ENCODE results near the gene IL17A. TPM values are rescaled to one million over a fixed set of nuclear protein-coding genes. Genes with fewer than 3 reads are reported as not detected.

IL17A gene
- total RNA-seq, 1 experiment from 2014 or later: not detected

- no peaks in the 10 kb centered on the region for H3K36me3 Mint-ChIP-seq
- no peaks in the 10 kb centered on the region for H3K27me3 Mint-ChIP-seq (ENCODE audit: low read depth)
- 0 out of 2 replicates have a peak, but pooled peaks cover 2% of the 10 kb centered on the region for H3K4me1 Mint-ChIP-seq
- no peaks in the 10 kb centered on the region for H3K9me3 Mint-ChIP-seq
- H3K4me3 Mint-ChIP-seq: no peak overlapping the region
- no peak for ATAC-seq
- ChIA-PET CTCF (interaction anchor here (0.6 kb wide), 1 partner anchor 36 kb away, joined by 3 read pairs; no protein-coding TSS in a partner anchor), POLR2A (no interaction called here)
- no peak overlapping the region for H3K27ac Mint-ChIP-seq
- TF ChIP-seq OVOL2 (CRISPR knock-in tag; IDR thresholded peaks at IDR 0.05; ENCODE audit: borderline replicate concordance) (no peak), FOXK1 (CRISPR knock-in tag; IDR thresholded peaks at IDR 0.05) (no peak), NR1H2 (CRISPR knock-in tag; IDR thresholded peaks at IDR 0.05) (no peak), CBFB (CRISPR knock-in tag; IDR thresholded peaks at IDR 0.05; ENCODE audit: low read depth) (no peak), NFATC4 (CRISPR knock-in tag; IDR thresholded peaks at IDR 0.05) (no peak)
- no peak for DNase-seq (ENCODE audit: low spot score)
These were observed 41.3 kb downstream of the IL17A start for GRCh38 chr6:52227495-52227894.

- POLR2A ChIA-PET: no interaction called here
- no peaks in the 10 kb centered on the region for H3K36me3 Mint-ChIP-seq
- TF ChIP-seq GRHL2 (CRISPR knock-in tag; IDR thresholded peaks at IDR 0.05; ENCODE audit: insufficient replicate concordance, severe bottlenecking) (no peak), ZNF317 (CRISPR knock-in tag; IDR thresholded peaks at IDR 0.05; ENCODE audit: borderline replicate concordance, low read depth) (no peak), ATF1 (CRISPR knock-in tag; IDR thresholded peaks at IDR 0.05) (no peak), GABPB1 (CRISPR knock-in tag; IDR thresholded peaks at IDR 0.05) (no peak), ZNF512 (CRISPR knock-in tag; IDR thresholded peaks at IDR 0.05; ENCODE audit: borderline replicate concordance) (no peak), ZNF219 (CRISPR knock-in tag; IDR thresholded peaks at IDR 0.05; ENCODE audit: borderline replicate concordance) (no peak), ESRRA (CRISPR knock-in tag; IDR thresholded peaks at IDR 0.05; ENCODE audit: borderline replicate concordance) (no peak)
- H3K27me3 Mint-ChIP-seq (ENCODE audit: low read depth): no peaks in the 10 kb centered on the region
- H3K4me3 Mint-ChIP-seq: no peak overlapping the region
- CTCF ChIA-PET: interaction anchor here (1.4 to 1.5 kb wide), 2 partner anchors 33 to 169 kb away, joined by 3 to 4 read pairs; no protein-coding TSS in a partner anchor
- H3K27ac Mint-ChIP-seq: no peak overlapping the region
- DNase-seq (ENCODE audit: low spot score): no peak
- no peaks in the 10 kb centered on the region for H3K9me3 Mint-ChIP-seq
- ATAC-seq: no peak
- peaks cover 18% of the 10 kb centered on the region for H3K4me1 Mint-ChIP-seq
These were observed 44.5 kb downstream of the IL17A start for GRCh38 chr6:52230685-52231084.

- no peak overlapping the region for H3K27ac Mint-ChIP-seq
- DNase-seq (ENCODE audit: low spot score) (no peak), ATAC-seq (no peak)
- ChIA-PET POLR2A (no interaction called here), CTCF (interaction anchor here (1.5 kb wide), 1 partner anchor 168 kb away, joined by 3 read pairs; no protein-coding TSS in a partner anchor)
- H3K27me3 Mint-ChIP-seq (ENCODE audit: low read depth): no peaks in the 10 kb centered on the region
- no peaks in the 10 kb centered on the region for H3K36me3 Mint-ChIP-seq
- H3K9me3 Mint-ChIP-seq: no peaks in the 10 kb centered on the region
- peaks cover 25% of the 10 kb centered on the region for H3K4me1 Mint-ChIP-seq
- no peak for TF ChIP-seq ZNF138 (CRISPR knock-in tag; conservative IDR thresholded peaks at IDR 0.05)
- TF ChIP-seq ZNF512 (CRISPR knock-in tag; IDR thresholded peaks at IDR 0.05; ENCODE audit: borderline replicate concordance): no peak
- TF ChIP-seq TEAD4 (CRISPR knock-in tag; IDR thresholded peaks at IDR 0.05): no peak
- no peak for TF ChIP-seq NFYB (CRISPR knock-in tag; conservative IDR thresholded peaks at IDR 0.05; ENCODE audit: low read depth)
- no peak for TF ChIP-seq OVOL2 (CRISPR knock-in tag; IDR thresholded peaks at IDR 0.05; ENCODE audit: borderline replicate concordance)
- no peak for TF ChIP-seq ZBTB43 (CRISPR knock-in tag; IDR thresholded peaks at IDR 0.05)
- no peak overlapping the region for H3K4me3 Mint-ChIP-seq
These were observed 45.4 kb downstream of the IL17A start for GRCh38 chr6:52231406-52232127.
